Natural killer cell treated with Interleukin-12 subunit alpha and Interleukin-12 subunit beta and Interleukin-15 and Interleukin-18, amount 100 ng/mL, for 72 hours (primary cell): ENCODE data around the gene KCNH3. TPM values are rescaled to one million over a fixed set of nuclear protein-coding genes. Genes with fewer than 3 reads are reported as not detected.
"Not testable (repeated sequence)": the region's sequence is repeated elsewhere in the genome, so short reads cannot be mapped to it uniquely, and the experiment has no call there.

Experiments
- ATAC-seq, 2 donors: fragments of 150-1000 bp; cut with Tn5 transposase in 1 of 2; sonication (Bioruptor Pico), chemical (Tn5 transposase) in 1 of 2; 2 replicates each; pipeline ENCODE4 v1.10.0; 2021
- DNase-seq: peaks from one replicate; pipeline ENCODE4 v3.0.0; 2022; ENCODE audit warnings: low spot score
- H3K27ac Mint-ChIP-seq, 2 donors: 1 replicate in 1 of 2; 2 replicates in 1 of 2; pipeline ENCODE4 v1.8.0; 2022; ENCODE audit warnings: mixed read lengths in 2 of 2, mild to moderate bottlenecking in 1 of 2, moderate library complexity in 1 of 2
- H3K27me3 Mint-ChIP-seq, 2 donors: 1 replicate in 1 of 2; 2 replicates in 1 of 2; pipeline ENCODE4 v1.8.0; 2022; ENCODE audit warnings: mixed read lengths in 2 of 2
- H3K36me3 Mint-ChIP-seq: one replicate; pipeline ENCODE4 v1.8.0; 2022; ENCODE audit warnings: mixed read lengths
- H3K4me1 Mint-ChIP-seq, 2 donors: 1 replicate in 1 of 2; 2 replicates in 1 of 2; pipeline ENCODE4 v1.8.0; 2022; ENCODE audit warnings: low read depth in 2 of 2, mixed read lengths in 2 of 2, mild to moderate bottlenecking in 1 of 2
- H3K4me3 Mint-ChIP-seq: one replicate; pipeline ENCODE4 v1.8.0; 2022; ENCODE audit warnings: mixed read lengths
- H3K9me3 Mint-ChIP-seq: 2 replicates; pipeline ENCODE4 v1.8.0; 2022; ENCODE audit warnings: mixed read lengths
- total RNA-seq, 2 donors: library from RNA; stranded (reverse); gene quantifications; one replicate each; pipeline ENCODE4 v1.2.3, GENCODE V29; 2022

KCNH3 gene
- under 1 TPM; 0.50 to 0.70 TPM for total RNA-seq

- Mint-ChIP-seq H3K36me3 (no peaks in the 10 kb centered on the region), H3K9me3 (no peaks in the 10 kb centered on the region), H3K4me1 (peaks cover 0 to 11% of the 10 kb centered on the region in 2 donors), H3K4me3 (peak within 1 kb of the TSS; percentile 34), H3K27ac (no peak within 1 kb of the TSS), H3K27me3 (peaks cover 21 to 22% of the 10 kb centered on the region in 2 donors)
- peak; percentile 86 for DNase-seq
- peak; percentile 90 for ATAC-seq
These were observed at the start of gene KCNH3 for GRCh38 chr12:49538510-49539403. KCNH3 (plus strand) TSS chr12:49539030; CDS start chr12:49539417, 387 bp downstream.

- Mint-ChIP-seq H3K36me3 (no peaks in the 10 kb centered on the region), H3K4me3 (no peak overlapping the region), H3K9me3 (no peaks in the 10 kb centered on the region), H3K27ac (no peak overlapping the region), H3K4me1 (no peaks in the 10 kb centered on the region), H3K27me3 (no peaks in the 10 kb centered on the region)
- DNase-seq (no peak), ATAC-seq (no peak)
These were observed 49.7 kb upstream of the KCNH3 start for GRCh38 chr12:49489154-49489553.

- Mint-ChIP-seq H3K4me1 (no peaks in the 10 kb centered on the region), H3K27ac (no peak overlapping the region), H3K27me3 (no peaks in the 10 kb centered on the region), H3K36me3 (no peaks in the 10 kb centered on the region), H3K4me3 (no peak overlapping the region), H3K9me3 (no peaks in the 10 kb centered on the region)
- no peak for ATAC-seq
- DNase-seq: no peak
These were observed 49.1 kb upstream of the KCNH3 start for GRCh38 chr12:49489720-49490119.

- Mint-ChIP-seq H3K4me1 (no peaks in the 10 kb centered on the region), H3K36me3 (peaks cover 4% of the 10 kb centered on the region), H3K27ac (no peak overlapping the region), H3K9me3 (no peaks in the 10 kb centered on the region), H3K4me3 (no peak overlapping the region), H3K27me3 (no peaks in the 10 kb centered on the region)
- ATAC-seq: no peak
- DNase-seq: no peak
These were observed 47.0 kb upstream of the KCNH3 start for GRCh38 chr12:49491823-49492222.

- no peaks in the 10 kb centered on the region for H3K4me1 Mint-ChIP-seq
- no peak overlapping the region for H3K4me3 Mint-ChIP-seq
- DNase-seq (no peak), ATAC-seq (no peak)
- peaks cover 4% of the 10 kb centered on the region for H3K36me3 Mint-ChIP-seq
- no peaks in the 10 kb centered on the region for H3K9me3 Mint-ChIP-seq
- H3K27me3 Mint-ChIP-seq: no peaks in the 10 kb centered on the region
- no peak overlapping the region for H3K27ac Mint-ChIP-seq
These were observed 44.9 kb upstream of the KCNH3 start for GRCh38 chr12:49493900-49494299.

GRCh38 chr12:49496417-49497360 is 42.1 kb upstream of the KCNH3 start:
- no peaks in the 10 kb centered on the region for H3K27me3 Mint-ChIP-seq
- H3K4me3 Mint-ChIP-seq: no peak overlapping the region
- peaks cover 8% of the 10 kb centered on the region for H3K36me3 Mint-ChIP-seq
- DNase-seq: no peak
- H3K27ac Mint-ChIP-seq: no peak overlapping the region
- H3K9me3 Mint-ChIP-seq: no peaks in the 10 kb centered on the region
- no peaks in the 10 kb centered on the region for H3K4me1 Mint-ChIP-seq
- no peak for ATAC-seq

- Mint-ChIP-seq H3K27me3 (no peaks in the 10 kb centered on the region), H3K4me3 (no peak overlapping the region), H3K27ac (no peak overlapping the region), H3K4me1 (no peaks in the 10 kb centered on the region), H3K9me3 (no peaks in the 10 kb centered on the region), H3K36me3 (peaks cover 4% of the 10 kb centered on the region)
- DNase-seq (no peak), ATAC-seq (no peak)
These were observed 36.9 kb upstream of the KCNH3 start for GRCh38 chr12:49501895-49502294.

- no peak overlapping the region for H3K27ac Mint-ChIP-seq
- H3K4me3 Mint-ChIP-seq: no peak overlapping the region
- DNase-seq (no peak), ATAC-seq (no peak)
- H3K4me1 Mint-ChIP-seq: no peaks in the 10 kb centered on the region
- peaks cover 4% of the 10 kb centered on the region for H3K36me3 Mint-ChIP-seq
- H3K27me3 Mint-ChIP-seq: no peaks in the 10 kb centered on the region
- no peaks in the 10 kb centered on the region for H3K9me3 Mint-ChIP-seq
These were observed 36.2 kb upstream of the KCNH3 start for GRCh38 chr12:49502590-49502989.

- H3K27me3 Mint-ChIP-seq: no peaks in the 10 kb centered on the region
- H3K4me1 Mint-ChIP-seq: no peaks in the 10 kb centered on the region
- no peak for ATAC-seq
- peaks cover 4% of the 10 kb centered on the region for H3K36me3 Mint-ChIP-seq
- H3K4me3 Mint-ChIP-seq: no peak overlapping the region
- H3K9me3 Mint-ChIP-seq: no peaks in the 10 kb centered on the region
- DNase-seq: no peak
- no peak overlapping the region for H3K27ac Mint-ChIP-seq
These were observed 35.1 kb upstream of the KCNH3 start for GRCh38 chr12:49503674-49504180.

- H3K27me3 Mint-ChIP-seq: no peaks in the 10 kb centered on the region
- no peak overlapping the region for H3K27ac Mint-ChIP-seq
- no peak for ATAC-seq
- no peak for DNase-seq
- H3K36me3 Mint-ChIP-seq: no peaks in the 10 kb centered on the region
- no peaks in the 10 kb centered on the region for H3K9me3 Mint-ChIP-seq
- no peaks in the 10 kb centered on the region for H3K4me1 Mint-ChIP-seq
- H3K4me3 Mint-ChIP-seq: no peak overlapping the region
These were observed 33.2 kb upstream of the KCNH3 start for GRCh38 chr12:49505672-49506071.

GRCh38 chr12:49507139-49507538 is 31.7 kb upstream of the KCNH3 start:
- Mint-ChIP-seq H3K27me3 (no peaks in the 10 kb centered on the region), H3K36me3 (no peaks in the 10 kb centered on the region), H3K4me3 (no peak overlapping the region), H3K27ac (no peak overlapping the region), H3K4me1 (no peaks in the 10 kb centered on the region), H3K9me3 (no peaks in the 10 kb centered on the region)
- ATAC-seq (no peak), DNase-seq (no peak)

- not testable (repeated sequence) for H3K27ac Mint-ChIP-seq, H3K4me1 Mint-ChIP-seq, H3K27me3 Mint-ChIP-seq, H3K4me3 Mint-ChIP-seq, H3K9me3 Mint-ChIP-seq, DNase-seq, H3K36me3 Mint-ChIP-seq, ATAC-seq
These were observed 29.1 kb upstream of the KCNH3 start for GRCh38 chr12:49509681-49510080.

GRCh38 chr12:49511410-49511809 is 27.4 kb upstream of the KCNH3 start:
- DNase-seq: no peak
- H3K36me3 Mint-ChIP-seq: no peaks in the 10 kb centered on the region
- H3K4me3 Mint-ChIP-seq: no peak overlapping the region
- H3K27ac Mint-ChIP-seq: no peak overlapping the region
- no peaks in the 10 kb centered on the region for H3K4me1 Mint-ChIP-seq
- no peaks in the 10 kb centered on the region for H3K9me3 Mint-ChIP-seq
- no peaks in the 10 kb centered on the region for H3K27me3 Mint-ChIP-seq
- no peak for ATAC-seq

- Mint-ChIP-seq H3K4me3 (no peak overlapping the region), H3K4me1 (no peaks in the 10 kb centered on the region), H3K36me3 (no peaks in the 10 kb centered on the region), H3K27me3 (no peaks in the 10 kb centered on the region), H3K9me3 (no peaks in the 10 kb centered on the region), H3K27ac (no peak overlapping the region)
- DNase-seq: no peak
- ATAC-seq: no peak
These were observed 26.3 kb upstream of the KCNH3 start for GRCh38 chr12:49512546-49512945.
